ENCODE measurements around the gene KIF9.
"Not testable (repeated sequence)": the region's sequence is repeated elsewhere in the genome, so short reads cannot be mapped to it uniquely, and the experiment has no call there.

The KIF9 gene

DNA sequence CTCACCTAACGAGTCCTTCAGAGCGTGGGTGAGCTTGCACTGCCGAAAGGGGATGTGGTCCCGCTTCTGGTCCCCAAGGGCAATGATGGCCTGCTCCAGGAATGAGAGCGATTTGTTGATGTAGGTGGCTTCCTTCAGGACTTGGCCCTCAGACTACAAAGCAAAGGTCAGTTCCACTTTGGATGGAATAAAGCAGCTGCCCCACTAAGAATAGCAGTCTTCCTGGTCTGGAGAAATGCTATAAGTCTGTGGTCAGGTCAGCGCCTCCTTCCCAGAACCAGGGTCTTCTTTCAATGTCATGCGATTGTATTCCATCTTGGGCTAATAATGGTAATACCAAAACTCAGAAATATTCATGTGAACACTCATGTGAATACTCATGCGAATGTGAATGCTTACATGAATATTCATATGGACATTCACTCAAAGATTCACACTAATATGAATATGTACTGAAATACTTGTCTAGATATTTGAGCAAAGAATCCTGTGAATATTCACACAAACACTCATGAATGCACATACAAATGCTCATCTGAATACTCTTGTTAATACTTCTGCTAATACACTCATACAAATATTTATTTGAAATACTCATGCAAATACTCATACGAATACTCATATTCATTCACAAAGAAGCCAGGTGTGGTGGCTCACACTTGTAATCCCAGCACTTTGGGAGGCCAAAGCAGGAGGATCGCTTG is 16.7 kb downstream of the KIF9 start:
- TF ChIP-seq, protein P1, sequence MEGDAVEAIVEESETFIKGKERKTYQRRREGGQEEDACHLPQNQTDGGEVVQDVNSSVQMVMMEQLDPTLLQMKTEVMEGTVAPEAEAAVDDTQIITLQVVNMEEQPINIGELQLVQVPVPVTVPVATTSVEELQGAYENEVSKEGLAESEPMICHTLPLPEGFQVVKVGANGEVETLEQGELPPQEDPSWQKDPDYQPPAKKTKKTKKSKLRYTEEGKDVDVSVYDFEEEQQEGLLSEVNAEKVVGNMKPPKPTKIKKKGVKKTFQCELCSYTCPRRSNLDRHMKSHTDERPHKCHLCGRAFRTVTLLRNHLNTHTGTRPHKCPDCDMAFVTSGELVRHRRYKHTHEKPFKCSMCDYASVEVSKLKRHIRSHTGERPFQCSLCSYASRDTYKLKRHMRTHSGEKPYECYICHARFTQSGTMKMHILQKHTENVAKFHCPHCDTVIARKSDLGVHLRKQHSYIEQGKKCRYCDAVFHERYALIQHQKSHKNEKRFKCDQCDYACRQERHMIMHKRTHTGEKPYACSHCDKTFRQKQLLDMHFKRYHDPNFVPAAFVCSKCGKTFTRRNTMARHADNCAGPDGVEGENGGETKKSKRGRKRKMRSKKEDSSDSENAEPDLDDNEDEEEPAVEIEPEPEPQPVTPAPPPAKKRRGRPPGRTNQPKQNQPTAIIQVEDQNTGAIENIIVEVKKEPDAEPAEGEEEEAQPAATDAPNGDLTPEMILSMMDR (IDR thresholded peaks at IDR 0.05; ENCODE audit: low read depth, low read length, missing control alignments): no peak
- in situ Hi-C loops (cut with HindIII; ENCODE audit: low pct_ligation_motif_present, low sequenced_read_pairs): no loop called here
- H3K27me3 ChIP-seq (replicated peaks): no peaks in the 10 kb centered on the region
- no peak for DNase-seq
- H3K4me3 ChIP-seq (ENCODE audit: low read depth, low read length): no peak overlapping the region
- no peak overlapping the region for H3K27ac ChIP-seq
- no peaks in the 10 kb centered on the region for H3K36me3 ChIP-seq (replicated peaks)

DNA sequence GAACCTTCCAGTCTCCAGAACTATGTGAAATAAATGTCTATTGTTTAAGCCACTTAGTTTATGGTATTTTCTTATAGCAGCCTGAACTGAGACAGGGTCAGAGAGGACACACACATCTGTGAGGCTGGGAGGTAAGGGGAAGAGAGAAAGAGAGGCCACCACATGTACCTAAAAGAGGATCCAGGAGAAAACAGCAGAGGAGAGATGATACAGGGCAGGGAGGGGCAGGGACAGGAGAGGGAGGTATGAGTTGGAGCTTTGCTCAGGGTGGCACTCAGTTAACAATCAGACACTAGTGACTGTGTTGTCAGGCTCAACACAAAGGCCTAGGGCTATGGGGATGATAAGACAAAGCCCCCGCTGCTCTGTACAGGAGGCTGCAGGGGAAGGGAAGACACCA is 17.6 kb downstream of the KIF9 start:
- Histone ChIP-seq H3K4me3 (ENCODE audit: low read depth, low read length) (no peak overlapping the region), H3K27me3 (replicated peaks) (no peaks in the 10 kb centered on the region), H3K27ac (no peak overlapping the region), H3K36me3 (replicated peaks) (no peaks in the 10 kb centered on the region)
- no peak for DNase-seq
- TF ChIP-seq, protein P1 (IDR thresholded peaks at IDR 0.05; ENCODE audit: low read depth, low read length, missing control alignments): no peak
- in situ Hi-C loops (cut with HindIII; ENCODE audit: low pct_ligation_motif_present, low sequenced_read_pairs): no loop called here

DNA sequence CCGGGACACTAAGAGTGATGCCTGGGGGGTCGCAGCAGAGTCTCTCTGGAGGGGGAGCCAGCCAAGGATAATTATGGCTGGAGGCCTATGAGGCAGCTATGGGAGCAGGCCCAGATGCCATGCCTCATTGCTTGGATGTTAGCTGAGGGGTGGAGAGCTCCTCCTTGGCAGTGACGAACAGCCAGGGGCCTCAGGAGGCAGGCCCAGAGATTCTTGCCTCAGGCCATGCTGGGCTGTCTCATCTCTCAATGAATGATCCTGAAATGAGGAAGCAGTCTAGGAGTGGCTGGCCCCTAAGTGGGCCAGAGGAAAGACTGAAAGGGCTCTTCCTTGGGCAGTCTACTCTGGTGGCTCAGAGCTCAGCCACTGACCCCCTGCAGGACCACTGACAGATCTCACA is 21.3 kb downstream of the KIF9 start:
- no peak overlapping the region for H3K4me3 ChIP-seq (ENCODE audit: low read depth, low read length)
- in situ Hi-C loops (cut with HindIII; ENCODE audit: low pct_ligation_motif_present, low sequenced_read_pairs): no loop called here
- no peak for DNase-seq

DNA sequence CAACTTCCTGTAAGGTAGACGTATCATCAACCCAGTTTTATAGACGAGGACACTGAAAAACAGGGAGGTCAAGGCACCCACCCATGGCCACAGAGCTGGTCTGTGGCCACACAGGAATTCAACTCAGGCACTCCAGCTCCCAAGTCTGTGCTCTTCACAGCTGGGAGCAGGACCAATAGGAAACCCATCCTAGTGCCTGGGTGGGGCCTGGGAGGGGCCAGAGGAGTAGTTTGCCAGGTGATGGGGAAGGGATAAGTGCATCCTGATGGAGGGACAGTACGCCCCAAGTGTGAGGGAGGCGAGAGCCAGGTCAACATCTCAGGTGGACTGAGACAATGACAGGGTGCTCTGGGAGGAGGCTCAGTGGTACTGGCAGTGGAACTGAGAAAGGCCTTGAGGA is 22.0 kb downstream of the KIF9 start:
- no peaks in the 10 kb centered on the region for H3K36me3 ChIP-seq (replicated peaks)
- no peak for DNase-seq
- no peak overlapping the region for H3K27ac ChIP-seq
- no peak overlapping the region for H3K4me3 ChIP-seq (ENCODE audit: low read depth, low read length)
- in situ Hi-C loops (cut with HindIII; ENCODE audit: low pct_ligation_motif_present, low sequenced_read_pairs): no loop called here
- H3K27me3 ChIP-seq (replicated peaks): no peaks in the 10 kb centered on the region
- TF ChIP-seq, protein P1 (IDR thresholded peaks at IDR 0.05; ENCODE audit: low read depth, low read length, missing control alignments): no peak

More for the DNA sequence above, 21.3 kb downstream of the KIF9 start:
- TF ChIP-seq, protein P1 (IDR thresholded peaks at IDR 0.05; ENCODE audit: low read depth, low read length, missing control alignments): no peak
- no peaks in the 10 kb centered on the region for H3K36me3 ChIP-seq (replicated peaks)
- H3K27ac ChIP-seq: no peak overlapping the region
- no peaks in the 10 kb centered on the region for H3K27me3 ChIP-seq (replicated peaks)

DNA sequence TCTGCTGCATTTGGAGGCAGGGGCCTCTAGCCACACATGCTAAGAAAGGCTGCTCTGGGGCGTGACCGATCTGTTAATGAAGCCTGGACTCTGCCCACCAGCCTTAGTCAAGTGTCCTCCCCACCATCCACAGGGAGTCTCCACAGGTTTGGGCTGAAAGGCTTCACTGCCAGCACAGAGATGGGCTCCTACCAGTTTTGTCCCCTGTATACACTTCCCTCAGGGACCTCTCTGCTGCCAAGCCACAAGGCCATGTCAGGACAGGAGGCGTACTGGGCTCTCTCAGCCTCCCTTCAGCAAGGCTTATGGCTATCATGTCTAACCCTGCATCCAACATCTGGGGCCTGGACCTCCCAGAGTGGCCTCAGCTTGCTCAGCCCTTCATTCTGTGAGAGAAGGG is 23.5 kb downstream of the KIF9 start:
- Histone ChIP-seq H3K4me3 (ENCODE audit: low read depth, low read length) (no peak overlapping the region), H3K36me3 (replicated peaks) (no peaks in the 10 kb centered on the region), H3K27ac (no peak overlapping the region), H3K27me3 (replicated peaks) (no peaks in the 10 kb centered on the region)
- TF ChIP-seq, protein P1 (IDR thresholded peaks at IDR 0.05; ENCODE audit: low read depth, low read length, missing control alignments): no peak
- DNase-seq: no peak
- in situ Hi-C loops (cut with HindIII; ENCODE audit: low pct_ligation_motif_present, low sequenced_read_pairs): no loop called here

DNA sequence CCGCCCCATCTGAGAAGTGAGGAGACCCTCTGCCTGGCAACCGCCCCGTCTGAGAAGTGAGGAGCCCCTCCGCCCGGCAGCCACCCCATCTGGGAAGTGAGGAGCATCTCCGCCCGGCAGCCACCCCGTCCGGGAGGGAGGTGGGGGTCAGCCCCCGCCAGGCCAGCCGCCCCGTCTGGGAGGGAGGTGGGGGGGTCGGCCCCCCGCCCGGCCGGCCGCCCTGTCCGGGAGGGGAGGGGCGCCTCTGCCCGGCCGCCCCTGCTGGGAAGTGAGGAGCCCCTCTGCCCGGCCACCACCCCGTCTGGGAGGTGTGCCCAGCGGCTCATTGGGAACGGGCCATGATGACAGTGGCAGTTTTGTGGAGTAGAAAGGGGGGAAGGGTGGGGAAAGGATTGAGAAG is 26.3 kb downstream of the KIF9 start:
- H3K4me3 ChIP-seq (ENCODE audit: low read depth, low read length); in situ Hi-C loops (cut with HindIII; ENCODE audit: low pct_ligation_motif_present, low sequenced_read_pairs); H3K27me3 ChIP-seq (replicated peaks); H3K27ac ChIP-seq; H3K36me3 ChIP-seq (replicated peaks); DNase-seq: not testable (repeated sequence)

All from brain microvascular endothelial cell (primary cell).